ENCODE data around the gene SENP2. TPM values are rescaled to one million over a fixed set of nuclear protein-coding genes. Genes with fewer than 3 reads are reported as not detected.
"Not testable (repeated sequence)": the region's sequence is repeated elsewhere in the genome, so short reads cannot be mapped to it uniquely, and the experiment has no call there.

SENP2 gene
- total RNA-seq, 1 donor from 2014 or later: 30.6 TPM

- no peak overlapping the region for H3K27ac ChIP-seq (replicated peaks)
- H3K9me3 ChIP-seq (replicated peaks): no peaks in the 10 kb centered on the region
- H3K4me3 ChIP-seq: no peak overlapping the region
- intact Hi-C loops (cut with micrococcal nuclease): no loop called here
- no peak for TF ChIP-seq CTCF (IDR thresholded peaks at IDR 0.05; ENCODE audit: borderline replicate concordance)
- DNase-seq: no peak
- H3K4me1 ChIP-seq: no peaks in the 10 kb centered on the region
- H3K36me3 ChIP-seq: peaks cover 2% of the 10 kb centered on the region
- no peaks in the 10 kb centered on the region for H3K27me3 ChIP-seq (ENCODE audit: low read depth)
Observed at GRCh38 chr3:185640308-185640707, 54.2 kb downstream of the SENP2 start.

- H3K4me3 ChIP-seq; DNase-seq; intact Hi-C loops (cut with micrococcal nuclease); H3K27ac ChIP-seq (replicated peaks); H3K27me3 ChIP-seq (ENCODE audit: low read depth); H3K9me3 ChIP-seq (replicated peaks); H3K36me3 ChIP-seq; H3K4me1 ChIP-seq: not testable (repeated sequence)
Observed at GRCh38 chr3:185645191-185645590, 59.1 kb downstream of the SENP2 start.

- no peak for TF ChIP-seq CTCF (IDR thresholded peaks at IDR 0.05; ENCODE audit: borderline replicate concordance)
- no peaks in the 10 kb centered on the region for H3K9me3 ChIP-seq (replicated peaks)
- H3K27me3 ChIP-seq (ENCODE audit: low read depth): no peaks in the 10 kb centered on the region
- no peak overlapping the region for H3K27ac ChIP-seq (replicated peaks)
- H3K36me3 ChIP-seq: peaks cover 5% of the 10 kb centered on the region
- no peak overlapping the region for H3K4me3 ChIP-seq
- intact Hi-C loops (cut with micrococcal nuclease): no loop called here
- no peak for DNase-seq
- no peaks in the 10 kb centered on the region for H3K4me1 ChIP-seq
Observed at GRCh38 chr3:185645596-185646381, 59.7 kb downstream of the SENP2 start.

- no peaks in the 10 kb centered on the region for H3K27me3 ChIP-seq (ENCODE audit: low read depth)
- no peak overlapping the region for H3K4me3 ChIP-seq
- no peak for DNase-seq
- peaks cover 5% of the 10 kb centered on the region for H3K36me3 ChIP-seq
- no peak for TF ChIP-seq CTCF (IDR thresholded peaks at IDR 0.05; ENCODE audit: borderline replicate concordance)
- intact Hi-C loops (cut with micrococcal nuclease): no loop called here
- no peak overlapping the region for H3K27ac ChIP-seq (replicated peaks)
- no peaks in the 10 kb centered on the region for H3K9me3 ChIP-seq (replicated peaks)
- H3K4me1 ChIP-seq: no peaks in the 10 kb centered on the region
Observed at GRCh38 chr3:185646382-185647133, 60.5 kb downstream of the SENP2 start.

GRCh38 chr3:185647134-185647879 is 61.2 kb downstream of the SENP2 start:
- no peak for DNase-seq
- Histone ChIP-seq H3K27ac (replicated peaks) (no peak overlapping the region), H3K9me3 (replicated peaks) (no peaks in the 10 kb centered on the region), H3K4me3 (no peak overlapping the region), H3K27me3 (ENCODE audit: low read depth) (no peaks in the 10 kb centered on the region), H3K36me3 (peaks cover 5% of the 10 kb centered on the region), H3K4me1 (no peaks in the 10 kb centered on the region)
- intact Hi-C loops (cut with micrococcal nuclease): no loop called here
- no peak for TF ChIP-seq CTCF (IDR thresholded peaks at IDR 0.05; ENCODE audit: borderline replicate concordance)

Data from left ventricle myocardium inferior (tissue), 1 donor.